Stimulated activated CD8-positive, alpha-beta memory T cell treated with anti-CD3 and anti-CD28 coated beads, Interleukin-7, amount 100 ng/mL, for 24 hours (primary cell): ENCODE measurements around the gene GABARAPL1.
"Not testable (repeated sequence)": the region's sequence is repeated elsewhere in the genome, so short reads cannot be mapped to it uniquely, and the experiment has no call there.

Experiments
- DNase-seq: peaks from one replicate; pipeline ENCODE4 v3.0.0-alpha.2; 2020; ENCODE audit warnings: low read depth

The GABARAPL1 gene

GRCh38 chr12:10212739-10213131 lies at the start of gene GABARAPL1:
GABARAPL1 (plus strand) TSS chr12:10212877; CDS start chr12:10213130, 253 bp downstream.
- DNase-seq = peak; percentile 50

GRCh38 chr12:10163084-10163483 lies 49.6 kb upstream of the GABARAPL1 start:
- DNase-seq = no peak

DNA sequence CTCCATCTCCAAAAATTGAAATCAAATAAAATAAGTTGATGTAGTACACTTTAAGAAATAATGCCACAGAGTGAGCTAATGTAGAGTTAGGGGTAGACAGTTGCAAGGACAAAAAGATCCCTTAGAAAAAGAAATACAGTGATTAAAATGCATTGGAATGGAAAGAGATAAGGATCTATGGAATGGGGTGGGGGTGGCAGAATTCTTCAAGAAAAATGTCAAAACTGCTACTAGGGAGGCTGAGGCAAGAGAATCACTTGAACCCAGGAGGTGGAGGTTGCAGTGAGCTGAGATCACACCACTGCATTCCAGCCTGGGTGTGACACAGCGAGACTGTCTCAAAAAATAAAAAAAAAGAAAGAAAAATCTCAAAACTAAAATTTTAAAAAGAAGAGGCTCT lies 47.3 kb upstream of the GABARAPL1 start:
- no peak for DNase-seq

GRCh38 chr12:10167599-10167998 lies 45.1 kb upstream of the GABARAPL1 start:
- DNase-seq = no peak

GRCh38 chr12:10169104-10169503 lies 43.6 kb upstream of the GABARAPL1 start:
- no peak for DNase-seq

- DNase-seq = no peak
Measured at GRCh38 chr12:10170216-10170615, 42.5 kb upstream of the GABARAPL1 start.

- DNase-seq = no peak
Measured at GRCh38 chr12:10171973-10172728, 40.5 kb upstream of the GABARAPL1 start, which contains the start of gene OLR1. OLR1 (minus strand) TSS chr12:10172132; CDS start chr12:10172077, 55 bp downstream.

DNA sequence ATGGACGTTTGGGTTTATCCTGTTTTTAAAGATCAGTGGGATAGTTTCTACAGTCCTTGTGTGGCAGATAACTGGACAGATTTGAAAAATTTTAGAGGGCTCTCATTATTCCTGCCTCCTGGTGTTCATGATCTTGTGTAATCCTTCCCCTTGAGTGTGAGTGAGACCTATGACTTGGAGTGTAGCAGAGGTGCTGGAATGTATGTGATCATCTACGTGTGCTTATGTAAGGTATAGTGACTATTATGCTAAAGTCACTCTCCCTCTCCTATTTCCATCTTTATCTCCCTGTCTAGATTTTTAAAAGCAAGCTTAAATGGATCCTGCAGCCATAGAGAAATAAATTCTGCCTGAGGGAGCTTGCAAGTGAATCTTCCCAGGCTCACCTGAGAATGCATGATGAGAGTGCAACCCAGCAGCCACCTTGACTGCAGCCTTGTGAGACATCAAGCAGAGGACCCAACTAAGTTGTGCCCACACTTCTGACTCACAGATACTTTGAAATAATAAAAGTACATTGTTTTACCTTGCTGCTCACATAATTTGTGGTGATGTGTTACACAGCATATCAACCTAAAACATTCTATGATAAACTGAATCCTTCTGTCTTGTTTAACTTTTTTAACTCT lies 37.6 kb upstream of the GABARAPL1 start:
- DNase-seq = no peak

DNA sequence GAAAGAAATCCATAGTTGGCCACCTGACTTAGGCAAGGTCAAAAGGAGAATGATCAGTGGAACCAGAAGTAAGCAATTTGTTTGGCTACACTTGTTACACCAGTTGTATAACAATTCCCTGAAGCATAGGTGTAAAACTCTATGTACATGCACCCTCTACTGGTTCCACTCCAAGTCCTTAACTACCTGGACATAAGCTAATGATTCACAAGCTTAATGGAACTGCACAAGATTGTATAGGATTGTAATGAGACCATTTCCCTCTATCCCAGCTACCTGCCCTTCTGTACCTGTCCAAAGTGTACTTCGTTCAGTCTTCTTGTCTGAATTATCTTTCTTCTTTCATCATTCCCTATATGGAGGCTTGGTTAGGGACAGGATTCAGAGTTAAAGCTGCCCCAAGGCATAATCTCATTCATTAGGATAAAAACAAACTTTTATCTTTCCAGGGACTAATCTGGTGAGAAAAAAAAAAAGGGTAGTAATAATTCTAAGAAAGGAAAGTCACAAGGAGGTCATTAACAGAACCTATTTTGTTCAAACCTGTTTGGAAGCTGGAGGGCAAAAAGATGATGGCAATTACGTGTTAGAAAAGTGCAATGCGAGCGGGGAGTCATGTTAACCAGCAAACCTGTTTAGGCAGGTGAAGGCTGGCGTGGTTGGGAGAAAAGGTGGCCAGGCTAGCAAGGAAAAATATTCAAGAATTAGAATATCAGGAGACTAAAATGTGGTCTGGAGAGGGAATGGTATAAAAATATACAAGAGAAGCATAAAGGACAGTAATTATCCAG lies 36.6 kb upstream of the GABARAPL1 start:
- no peak for DNase-seq

GRCh38 chr12:10178821-10179220 lies 33.9 kb upstream of the GABARAPL1 start, which contains the start of gene TMEM52B:
TMEM52B (plus strand) TSS chr12:10179032; CDS start chr12:10179575, 543 bp downstream.
- DNase-seq = no peak

DNA sequence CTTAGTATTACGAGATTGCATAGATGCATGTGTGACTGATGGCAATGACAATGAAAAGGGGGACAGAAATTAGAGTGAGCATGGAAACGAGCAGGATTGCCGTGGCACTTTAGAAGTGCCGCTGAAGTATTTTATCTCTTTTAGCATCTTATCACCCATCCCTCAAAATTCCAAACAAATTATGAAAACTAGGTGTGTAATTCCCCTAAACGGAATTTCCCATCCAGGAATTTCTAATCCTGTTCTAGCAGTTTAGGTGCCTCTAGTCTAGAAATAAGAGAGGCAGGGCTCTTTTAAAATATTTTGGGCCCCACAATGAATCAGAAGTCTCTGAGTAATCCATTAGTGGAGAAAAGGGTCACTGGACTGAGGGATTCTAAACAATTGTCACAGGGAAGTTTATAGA lies 32.9 kb upstream of the GABARAPL1 start:
- DNase-seq = no peak

DNA sequence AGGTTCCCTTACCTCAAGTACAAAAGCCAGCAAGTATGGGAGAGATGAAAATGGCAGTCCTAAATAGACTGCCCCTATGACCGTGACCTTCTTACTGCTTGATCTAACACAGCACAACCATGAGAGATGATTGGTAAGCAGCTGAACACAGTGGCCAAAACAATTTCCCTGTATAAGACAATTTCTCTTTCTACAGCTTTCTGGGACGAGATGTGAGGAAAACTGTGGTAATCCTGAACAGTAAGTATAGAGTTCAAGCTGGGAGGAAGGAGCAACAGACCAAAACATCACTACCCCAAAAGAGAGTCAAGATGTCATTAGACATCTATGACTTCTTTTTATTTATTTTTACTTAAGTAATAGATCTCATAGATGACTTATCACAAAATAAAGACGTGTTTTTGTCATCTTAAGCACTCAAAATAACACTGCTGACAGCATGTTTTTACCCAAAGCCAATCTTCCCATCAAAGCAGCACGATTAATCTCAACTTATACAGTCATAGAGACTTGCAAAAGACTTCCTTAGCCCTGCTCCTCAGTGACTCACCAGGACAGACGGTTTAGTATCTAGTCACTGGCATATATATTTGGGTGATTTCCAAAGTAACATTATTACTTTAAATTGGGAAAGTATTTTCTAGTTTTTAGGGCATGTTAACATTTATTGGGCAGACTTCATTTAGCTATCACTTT lies 30.2 kb upstream of the GABARAPL1 start:
- DNase-seq = no peak

- DNase-seq = no peak
Measured at GRCh38 chr12:10184261-10184843, 28.3 kb upstream of the GABARAPL1 start.

- no peak for DNase-seq
Measured at GRCh38 chr12:10186299-10186698, 26.4 kb upstream of the GABARAPL1 start.

- not testable (repeated sequence) for DNase-seq
Measured at GRCh38 chr12:10186958-10187357, 25.7 kb upstream of the GABARAPL1 start.

GRCh38 chr12:10189653-10190052 lies 23.0 kb upstream of the GABARAPL1 start:
- DNase-seq = no peak

DNA sequence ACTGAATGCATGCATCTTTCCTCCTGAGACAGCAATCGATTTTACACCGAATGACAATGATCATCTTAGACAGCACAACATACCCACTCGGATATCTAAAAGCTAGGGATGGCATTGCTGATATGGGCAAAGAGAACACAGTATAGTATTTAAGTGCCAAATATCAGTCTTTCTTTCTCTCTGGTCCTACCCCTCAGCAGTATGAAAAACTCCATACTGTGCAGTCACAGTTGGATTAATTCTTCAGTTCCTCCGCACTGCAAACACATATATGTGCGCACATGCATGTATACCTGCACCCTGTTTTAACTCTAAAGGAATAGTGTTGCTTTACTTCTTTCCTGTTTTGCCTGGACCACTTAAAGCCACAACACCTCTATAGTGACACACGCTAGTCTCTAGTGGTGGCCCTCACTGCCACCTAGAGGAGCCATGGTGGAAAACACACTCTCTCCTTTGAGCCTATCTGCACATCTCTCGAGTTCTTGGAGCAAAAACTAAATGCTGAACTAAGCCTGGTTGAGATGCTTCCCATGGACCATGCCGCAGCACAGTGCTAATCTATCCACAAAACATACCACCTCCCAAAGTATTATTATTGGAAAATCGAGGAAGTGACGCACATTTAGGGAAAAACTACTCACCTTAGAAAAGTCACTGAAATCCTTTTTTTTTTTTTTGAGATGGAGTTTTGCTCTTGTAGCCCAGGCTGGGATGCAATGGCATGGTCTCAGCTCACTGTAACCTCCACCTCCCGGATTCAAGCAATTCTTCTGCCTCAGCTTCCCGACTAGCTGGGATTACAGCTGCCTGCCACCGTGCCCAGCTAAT lies 21.9 kb upstream of the GABARAPL1 start:
- DNase-seq = peak; percentile 10

GRCh38 chr12:10191865-10192264 lies 20.8 kb upstream of the GABARAPL1 start:
- DNase-seq = no peak

GRCh38 chr12:10194160-10194670 lies 18.5 kb upstream of the GABARAPL1 start:
- DNase-seq = no peak

- no peak for DNase-seq
Measured at GRCh38 chr12:10196210-10196609, 16.5 kb upstream of the GABARAPL1 start.
